CD14-positive monocyte (primary cell): Measurements from ENCODE around the gene CCNA1. TPM values are rescaled to one million over a fixed set of nuclear protein-coding genes. Genes with fewer than 3 reads are reported as not detected.

Experiments
- DNase-seq, 3 donors: peaks; one replicate each; pipeline ENCODE4 v3.0.0-alpha.2; 2011 to 2022
- H2AFZ ChIP-seq: 2 replicates; pipeline ENCODE4 v1.6.0; 2012; ENCODE audit warnings: mild to moderate bottlenecking, low read depth, low read length, inconsistent platforms; ENCODE audit not compliant: insufficient read depth, poor library complexity, severe bottlenecking
- H3K27ac ChIP-seq, 2 donors: 1 replicate in 1 of 2; 2 replicates in 1 of 2; pipeline ENCODE4 v1.5.1; 2012 to 2013; ENCODE audit warnings: low read length in 2 of 2, control low read depth in 1 of 2, inconsistent platforms in 1 of 2, low read depth in 1 of 2, mild to moderate bottlenecking in 1 of 2
- H3K27me3 ChIP-seq, 2 donors: one replicate each; pipeline versions ENCODE4 v1.6.0 to v1.6.1; 2011 to 2013; ENCODE audit warnings: low read length in 2 of 2; ENCODE audit not compliant: control insufficient read depth in 2 of 2, insufficient read depth in 2 of 2
- H3K36me3 ChIP-seq, 2 donors: replicated peaks in 1 of 2; 1 replicate in 1 of 2; 2 replicates in 1 of 2; pipeline versions ENCODE4 v1.5.1 to v1.6.1; 2012 to 2013; ENCODE audit warnings: low read length in 2 of 2, control low read depth in 1 of 2, inconsistent platforms in 1 of 2, mild to moderate bottlenecking in 1 of 2; ENCODE audit not compliant: insufficient read depth in 2 of 2, control insufficient read depth in 1 of 2
- H3K4me1 ChIP-seq, 2 donors: 1 replicate in 1 of 2; 2 replicates in 1 of 2; pipeline versions ENCODE4 v1.5.1 to v1.6.1; 2012 to 2013; ENCODE audit warnings: low read length in 2 of 2, control low read depth in 1 of 2, inconsistent platforms in 1 of 2, mild to moderate bottlenecking in 1 of 2, moderate library complexity in 1 of 2; ENCODE audit not compliant: insufficient read depth in 2 of 2, control insufficient read depth in 1 of 2
- H3K4me2 ChIP-seq: replicated peaks from 2 replicates; pipeline ENCODE3; 2012; ENCODE audit warnings: low read length, moderate library complexity, mild to moderate bottlenecking; ENCODE audit not compliant: poor library complexity, severe bottlenecking; ENCODE audit errors: extremely low read depth
- H3K4me3 ChIP-seq, 3 experiments: fragments of 200-600 bp in 1 of 3; sonication (generic) in 1 of 3; replicated peaks in 1 of 3; 1 replicate in 2 of 3; 2 replicates in 1 of 3; pipeline ENCODE4 v1.5.1; 2011 to 2013; ENCODE audit warnings: low read length in 3 of 3, mild to moderate bottlenecking in 3 of 3, control low read depth in 2 of 3, low read depth in 2 of 3, inconsistent platforms in 1 of 3, moderate library complexity in 1 of 3
- H3K79me2 ChIP-seq: 2 replicates; pipeline ENCODE4 v1.6.0; 2012; ENCODE audit warnings: mild to moderate bottlenecking, control low read depth, inconsistent platforms, low read length, moderate library complexity; ENCODE audit not compliant: insufficient read depth
- H3K9ac ChIP-seq: 2 replicates; pipeline ENCODE4 v1.6.0; 2017; ENCODE audit warnings: low read length, mild to moderate bottlenecking; ENCODE audit not compliant: insufficient read depth, poor library complexity, severe bottlenecking
- H3K9me3 ChIP-seq, 2 donors: replicated peaks in 1 of 2; 1 replicate in 1 of 2; 2 replicates in 1 of 2; pipeline versions ENCODE4 v1.5.1 to v1.6.1; 2012 to 2013; ENCODE audit warnings: low read length in 2 of 2, control low read depth in 1 of 2; ENCODE audit not compliant: control insufficient read depth in 1 of 2, insufficient read depth in 1 of 2
- H4K20me1 ChIP-seq: 2 replicates; pipeline ENCODE4 v1.6.0; 2012; ENCODE audit warnings: mild to moderate bottlenecking, low read length, control low read depth, moderate library complexity; ENCODE audit not compliant: insufficient read depth
- H3K27ac Mint-ChIP-seq, 7 donors: one replicate each; pipeline ENCODE4 v1.8.0; 2020; ENCODE audit warnings: mild to moderate bottlenecking in 7 of 7, mixed read lengths in 7 of 7, moderate library complexity in 6 of 7, inconsistent platforms in 2 of 7
- H3K27me3 Mint-ChIP-seq, 3 donors: one replicate each; pipeline ENCODE4 v1.8.0; 2021 to 2022; ENCODE audit warnings: low read depth in 3 of 3, mild to moderate bottlenecking in 3 of 3, mixed read lengths in 3 of 3, moderate library complexity in 3 of 3, inconsistent platforms in 1 of 3
- H3K36me3 Mint-ChIP-seq, 2 donors: one replicate each; pipeline ENCODE4 v1.8.0; 2020; ENCODE audit warnings: mixed read lengths in 2 of 2, inconsistent platforms in 1 of 2, mild to moderate bottlenecking in 1 of 2
- H3K4me1 Mint-ChIP-seq: one replicate; pipeline ENCODE4 v1.8.0; 2020; ENCODE audit warnings: mild to moderate bottlenecking, mixed read lengths
- H3K4me3 Mint-ChIP-seq, 2 donors: one replicate each; pipeline ENCODE4 v1.8.0; 2020; ENCODE audit warnings: mild to moderate bottlenecking in 2 of 2, mixed read lengths in 2 of 2, moderate library complexity in 1 of 2
- H3K9me3 Mint-ChIP-seq, 7 donors: one replicate each; pipeline ENCODE4 v1.8.0; 2020 to 2022; ENCODE audit warnings: mixed read lengths in 7 of 7, mild to moderate bottlenecking in 6 of 7, moderate library complexity in 6 of 7, inconsistent platforms in 2 of 7
- WGBS: methylation state at CpG from one replicate; pipeline ENCODE4 v1.1.5; 2013; ENCODE audit warnings: missing lambda C conversion rate; ENCODE audit not compliant: insufficient coverage; 5-methylcytosine and 5-hydroxymethylcytosine counted together
- intact Hi-C, 2 donors: fragments of 100-400 bp; cut with micrococcal nuclease; formaldehyde crosslinking; loops; one replicate each; pipeline versions ENCODE4 v1.15.0 to v1.15.1; 2023
- polyA plus RNA-seq, 3 donors: library from polyadenylated mRNA; depleted of rRNA in 1 of 3; unstranded in 2 of 3; stranded (reverse) in 1 of 3; fragments of 300-500 nt in 2 of 3; fragments of >200 nt in 1 of 3; fragmentation: Illumina TruSeq in 2 of 3; gene quantifications; 1 replicate in 2 of 3; 2 replicates in 1 of 3; pipeline ENCODE4 v1.2.3, GENCODE V29; 2012 to 2021
- TF ChIP-seq, protein P1 (sequence below): fragments of 200-600 bp; IDR thresholded peaks from one replicate; pipeline ENCODE4 v1.8.0; 2022; ENCODE audit warnings: antibody characterized with exemption, mild to moderate bottlenecking

CCNA1 gene
- polyA plus RNA-seq, 3 donors: 0.11 TPM; not detected in 2

DNA sequence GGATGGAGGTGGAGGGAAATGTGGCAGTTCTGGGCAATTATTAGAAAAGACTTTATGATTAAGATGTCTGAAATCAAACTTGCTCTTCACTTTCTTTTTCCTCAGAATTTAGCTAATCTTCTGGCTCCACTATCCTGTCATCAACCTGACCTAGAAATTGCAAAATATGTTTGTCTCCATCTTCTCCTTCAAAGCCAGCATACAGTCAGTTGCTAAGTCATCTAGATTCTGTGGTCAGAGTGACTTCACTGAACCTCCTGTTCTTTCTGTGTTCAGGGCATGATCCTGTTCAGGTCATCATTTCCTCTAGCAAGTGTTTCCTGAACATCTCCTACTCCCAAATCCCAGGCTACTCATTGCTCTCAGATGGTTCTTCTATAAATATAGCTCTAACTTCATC lies 10.8 kb upstream of the CCNA1 start:
- H3K27me3 Mint-ChIP-seq: peaks cover 0 to 1% (median 0%) of the 10 kb centered on the region in 3 donors
- H2AFZ ChIP-seq: peak overlapping the region; percentile 43
- H3K4me1 ChIP-seq: peaks cover 24 to 35% of the 10 kb centered on the region in 2 donors
- H3K9ac ChIP-seq: no peak overlapping the region
- TF ChIP-seq, protein P1, sequence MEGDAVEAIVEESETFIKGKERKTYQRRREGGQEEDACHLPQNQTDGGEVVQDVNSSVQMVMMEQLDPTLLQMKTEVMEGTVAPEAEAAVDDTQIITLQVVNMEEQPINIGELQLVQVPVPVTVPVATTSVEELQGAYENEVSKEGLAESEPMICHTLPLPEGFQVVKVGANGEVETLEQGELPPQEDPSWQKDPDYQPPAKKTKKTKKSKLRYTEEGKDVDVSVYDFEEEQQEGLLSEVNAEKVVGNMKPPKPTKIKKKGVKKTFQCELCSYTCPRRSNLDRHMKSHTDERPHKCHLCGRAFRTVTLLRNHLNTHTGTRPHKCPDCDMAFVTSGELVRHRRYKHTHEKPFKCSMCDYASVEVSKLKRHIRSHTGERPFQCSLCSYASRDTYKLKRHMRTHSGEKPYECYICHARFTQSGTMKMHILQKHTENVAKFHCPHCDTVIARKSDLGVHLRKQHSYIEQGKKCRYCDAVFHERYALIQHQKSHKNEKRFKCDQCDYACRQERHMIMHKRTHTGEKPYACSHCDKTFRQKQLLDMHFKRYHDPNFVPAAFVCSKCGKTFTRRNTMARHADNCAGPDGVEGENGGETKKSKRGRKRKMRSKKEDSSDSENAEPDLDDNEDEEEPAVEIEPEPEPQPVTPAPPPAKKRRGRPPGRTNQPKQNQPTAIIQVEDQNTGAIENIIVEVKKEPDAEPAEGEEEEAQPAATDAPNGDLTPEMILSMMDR: no peak
- no peak overlapping the region for H3K4me3 Mint-ChIP-seq
- no peaks in the 10 kb centered on the region for H3K79me2 ChIP-seq
- H4K20me1 ChIP-seq: no peaks in the 10 kb centered on the region
- H3K27ac ChIP-seq: no peak overlapping the region
- no peak overlapping the region for H3K4me3 ChIP-seq
- no peaks in the 10 kb centered on the region for H3K27me3 ChIP-seq
- H3K9me3 ChIP-seq: no peaks in the 10 kb centered on the region
- H3K27ac Mint-ChIP-seq: peak overlapping the region in 1 of 7 donors; percentile 66
- H3K36me3 Mint-ChIP-seq: no peaks in the 10 kb centered on the region
- no peak overlapping the region for H3K4me2 ChIP-seq
- peaks cover 37% of the 10 kb centered on the region for H3K4me1 Mint-ChIP-seq
- intact Hi-C loops: loop anchor here (10.0 kb wide), 2 partner anchors 313 to 563 kb away; no protein-coding TSS in a partner anchor
- peaks cover 0 to 4% (median 0%) of the 10 kb centered on the region in 7 donors for H3K9me3 Mint-ChIP-seq
- DNase-seq: peak in 1 of 3 donors; percentile 39
- no peaks in the 10 kb centered on the region for H3K36me3 ChIP-seq

DNA sequence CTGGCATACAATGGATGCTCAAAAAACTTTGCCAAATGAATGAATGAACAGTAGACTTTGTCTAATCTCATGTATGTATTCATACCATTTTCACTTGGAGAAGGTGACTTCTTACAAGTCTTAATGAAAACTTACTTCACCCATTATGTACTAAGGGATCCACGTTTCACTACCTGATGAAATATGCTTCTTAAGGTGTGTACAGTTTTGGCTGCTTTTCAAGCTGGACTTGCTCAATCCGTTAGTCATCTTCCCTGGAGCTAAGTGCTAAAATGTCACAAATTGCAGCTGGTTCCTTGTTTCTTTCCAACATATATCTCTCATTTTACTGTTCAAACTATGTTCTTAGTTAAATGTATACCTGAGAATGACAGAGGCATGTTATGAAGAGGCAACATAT lies 4.2 kb upstream of the CCNA1 start:
- H3K9ac ChIP-seq: no peak overlapping the region
- H3K27ac ChIP-seq: no peak overlapping the region
- WGBS: 20% methylated on average over 1 of the region's 2 CpGs
- no peak overlapping the region for H3K4me2 ChIP-seq
- H2AFZ ChIP-seq: no peak overlapping the region
- H3K9me3 Mint-ChIP-seq: peaks cover 2 to 12% (median 7%) of the 10 kb centered on the region in 7 donors
- no peak overlapping the region for H3K4me3 Mint-ChIP-seq
- H3K27me3 Mint-ChIP-seq: peaks cover 32 to 47% (median 35%) of the 10 kb centered on the region in 3 donors
- no peaks in the 10 kb centered on the region for H3K79me2 ChIP-seq
- intact Hi-C loops: loop anchor here (10.0 kb wide), 2 partner anchors 307 to 557 kb away; no protein-coding TSS in a partner anchor
- no peaks in the 10 kb centered on the region for H4K20me1 ChIP-seq
- H3K4me3 ChIP-seq: no peak overlapping the region
- no peaks in the 10 kb centered on the region for H3K36me3 ChIP-seq
- peaks cover 2 to 6% of the 10 kb centered on the region in 2 donors for H3K36me3 Mint-ChIP-seq
- H3K27ac Mint-ChIP-seq: no peak overlapping the region
- H3K4me1 ChIP-seq: peaks cover 28 to 30% of the 10 kb centered on the region in 2 donors
- peaks cover 0 to 9% of the 10 kb centered on the region in 2 donors for H3K9me3 ChIP-seq
- peaks cover 20 to 35% of the 10 kb centered on the region in 2 donors for H3K27me3 ChIP-seq
- TF ChIP-seq, protein P1: no peak
- no peak for DNase-seq
- peaks cover 24% of the 10 kb centered on the region for H3K4me1 Mint-ChIP-seq
